Keratinocyte (primary cell): Measurements from ENCODE around the gene TYRP1. TPM values are rescaled to one million over a fixed set of nuclear protein-coding genes. Genes with fewer than 3 reads are reported as not detected.

ENCODE experiments used
- DNase-seq: peaks from one replicate; pipeline ENCODE4 v3.0.0-alpha.2; 2011; ENCODE audit warnings: low read depth, missing footprints, low spot score
- FAIRE-seq: peaks from 2 replicates; lab custom pipeline; 2011; peaks lifted over from hg19 to GRCh38; lab: Jason Lieb, UNC
- H2AFZ ChIP-seq: 2 replicates; pipeline ENCODE4 v1.6.0; 2012; ENCODE audit warnings: low read length, control low read depth, inconsistent platforms; ENCODE audit not compliant: control insufficient read depth
- H3K27ac ChIP-seq: 2 replicates; pipeline ENCODE4 v1.5.1; 2011; ENCODE audit warnings: low read length; ENCODE audit not compliant: control insufficient read depth, insufficient read depth
- H3K27me3 ChIP-seq: 3 replicates; pipeline ENCODE4 v1.6.0; 2011; ENCODE audit warnings: low read length; ENCODE audit not compliant: control insufficient read depth, insufficient read depth; ENCODE audit errors: extremely low read depth
- H3K36me3 ChIP-seq, 2 experiments: 2 replicates in 1 of 2; 3 replicates in 1 of 2; pipeline ENCODE4 v1.5.1; 2011; ENCODE audit warnings: low read length in 2 of 2, mild to moderate bottlenecking in 1 of 2; ENCODE audit not compliant: control insufficient read depth in 2 of 2, insufficient read depth in 2 of 2; ENCODE audit errors: extremely low read depth in 1 of 2
- H3K4me1 ChIP-seq: 3 replicates; pipeline ENCODE4 v1.5.1; 2011; ENCODE audit warnings: low read length; ENCODE audit not compliant: control insufficient read depth, insufficient read depth; ENCODE audit errors: extremely low read depth
- H3K4me2 ChIP-seq: 3 replicates; pipeline ENCODE4 v1.6.0; 2011; ENCODE audit warnings: low read depth, low read length; ENCODE audit not compliant: control insufficient read depth, insufficient read depth; ENCODE audit errors: extremely low read depth
- H3K4me3 ChIP-seq, 3 experiments: fragments of 200-600 bp in 1 of 3; sonication (generic) in 1 of 3; 2 replicates in 2 of 3; 3 replicates in 1 of 3; pipeline ENCODE4 v1.5.1; 2011 to 2016; ENCODE audit warnings: low read length in 3 of 3, mild to moderate bottlenecking in 3 of 3, control low read depth in 2 of 3, inconsistent platforms in 1 of 3, low read depth in 1 of 3, mixed read lengths in 1 of 3, mixed run types in 1 of 3, moderate library complexity in 1 of 3; ENCODE audit not compliant: control insufficient read depth in 2 of 3, insufficient read depth in 2 of 3; ENCODE audit errors: extremely low read depth in 1 of 3
- H3K79me2 ChIP-seq: 2 replicates; pipeline ENCODE4 v1.6.0; 2012; ENCODE audit warnings: low read length; ENCODE audit not compliant: control insufficient read depth, insufficient read depth
- H3K9ac ChIP-seq: 3 replicates; pipeline ENCODE4 v1.6.0; 2011; ENCODE audit warnings: low read length; ENCODE audit not compliant: control insufficient read depth, insufficient read depth; ENCODE audit errors: extremely low read depth
- H3K9me1 ChIP-seq: 3 replicates; pipeline ENCODE4 v1.6.0; 2011; ENCODE audit warnings: low read length; ENCODE audit not compliant: control insufficient read depth, insufficient read depth; ENCODE audit errors: extremely low read depth
- H3K9me3 ChIP-seq: 2 replicates; pipeline ENCODE4 v1.5.1; 2012; ENCODE audit warnings: low read depth, low read length; ENCODE audit not compliant: control insufficient read depth
- H4K20me1 ChIP-seq: 3 replicates; pipeline ENCODE4 v1.6.0; 2011; ENCODE audit warnings: low read length; ENCODE audit not compliant: control insufficient read depth, insufficient read depth; ENCODE audit errors: extremely low read depth
- CTCF ChIP-seq, 3 experiments: IDR thresholded peaks in 1 of 3; conservative IDR thresholded peaks in 1 of 3; optimal IDR thresholded peaks in 1 of 3; 2 replicates in 2 of 3; 3 replicates in 1 of 3; pipeline versions ENCODE3 to v1.5.1; 2011; ENCODE audit warnings: low read length in 3 of 3, mild to moderate bottlenecking in 3 of 3, moderate library complexity in 2 of 3, control low read depth in 1 of 3, inconsistent platforms in 1 of 3; ENCODE audit not compliant: insufficient read depth in 2 of 3; ENCODE audit errors: extremely low read depth in 1 of 3
- EZH2 ChIP-seq: IDR thresholded peaks from one replicate; pipeline ENCODE4 v1.6.1; 2012; ENCODE audit warnings: inconsistent platforms, mild to moderate bottlenecking, low read length, moderate library complexity
- dilution Hi-C: fragments of 300-500 bp; cut with MboI; formaldehyde crosslinking; loops from one replicate; pipeline ENCODE4 v1.7.0; 2020; ENCODE audit warnings: low sequenced_read_pairs; ENCODE audit not compliant: extremely low pct_ligation_motif_present
- polyA plus RNA-seq, 5 experiments: library from polyadenylated mRNA; depleted of rRNA in 3 of 5; stranded (reverse) in 3 of 5; stranded (forward) in 1 of 5; unstranded in 1 of 5; fragments of >200 nt; gene quantifications; 1 replicate in 1 of 5; 2 replicates in 3 of 5; 3 replicates in 1 of 5; pipeline versions ENCODE4 v1.2.1 to v1.2.3, GENCODE V29; 2011 to 2012; ENCODE audit warnings: missing spikeins in 2 of 5, low read depth in 1 of 5, low replicate concordance in 1 of 5

The TYRP1 gene
- polyA plus RNA-seq, 1 donor (not counting 4 experiments of a cell fraction or from before 2014, with no cell fraction given) = 0.50 TPM

DNA sequence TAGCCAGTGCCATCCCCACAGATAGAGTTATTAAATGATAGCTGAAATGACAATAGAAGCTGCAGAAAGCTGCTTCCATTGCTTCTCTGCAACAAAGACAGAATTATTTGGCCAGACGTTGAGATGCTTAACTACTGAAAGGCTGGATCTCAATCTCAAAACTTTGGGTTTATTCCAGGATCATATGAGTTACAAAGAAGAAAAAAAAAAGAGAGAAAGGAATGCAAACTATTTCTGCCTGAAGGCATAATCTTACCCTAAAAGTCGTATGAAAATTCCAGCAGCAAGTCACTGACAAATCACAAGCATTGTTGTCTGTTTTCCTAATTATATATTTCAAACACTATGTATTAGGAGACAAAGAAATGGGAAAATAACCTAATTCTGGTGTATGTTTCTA lies 12.8 kb upstream of the TYRP1 start:
- Histone ChIP-seq H2AFZ (no peak overlapping the region), H3K27me3 (no peaks in the 10 kb centered on the region), H3K79me2 (no peaks in the 10 kb centered on the region), H3K4me1 (peaks cover 11% of the 10 kb centered on the region), H3K9ac (no peak overlapping the region), H4K20me1 (no peaks in the 10 kb centered on the region), H3K4me3 (no peak overlapping the region), H3K36me3 (no peaks in the 10 kb centered on the region), H3K27ac (no peak overlapping the region), H3K9me3 (no peaks in the 10 kb centered on the region), H3K9me1 (no peaks in the 10 kb centered on the region), H3K4me2 (no peak overlapping the region)
- DNase-seq (no peak), FAIRE-seq (no peak)
- TF ChIP-seq CTCF (optimal IDR thresholded peaks at IDR 0.05 in 1 of 3, IDR thresholded peaks at IDR 0.05 in 1 of 3, conservative IDR thresholded peaks at IDR 0.05 in 1 of 3; ENCODE audit: extremely low read depth in 1 of 3, insufficient read depth in 2 of 3, low read length in 3 of 3) = no peak
- TF ChIP-seq EZH2 = no peak
- dilution Hi-C loops = no loop called here

DNA sequence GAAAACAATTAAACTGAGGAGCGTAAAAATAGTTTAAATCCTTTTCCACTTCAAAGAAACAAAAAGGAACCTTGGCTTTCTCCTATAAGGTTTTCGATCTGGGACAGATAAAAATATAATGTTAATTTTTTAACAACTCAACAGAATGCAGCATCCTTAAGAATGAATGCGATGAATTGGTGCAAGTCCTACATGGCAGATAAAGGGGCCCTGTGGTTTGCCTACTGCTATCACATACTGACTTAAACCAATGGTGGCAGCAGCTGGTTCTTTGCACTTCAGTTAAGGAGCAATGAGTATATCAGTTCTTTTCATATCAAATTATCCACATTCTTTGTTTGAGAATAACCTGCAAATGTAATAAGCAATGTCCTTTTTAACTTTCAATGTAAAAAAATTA lies 12.4 kb upstream of the TYRP1 start:
- Histone ChIP-seq H3K4me3 (no peak overlapping the region), H3K9ac (no peak overlapping the region), H3K27me3 (no peaks in the 10 kb centered on the region), H4K20me1 (no peaks in the 10 kb centered on the region), H3K9me1 (no peaks in the 10 kb centered on the region), H2AFZ (no peak overlapping the region), H3K36me3 (no peaks in the 10 kb centered on the region), H3K27ac (no peak overlapping the region), H3K4me2 (no peak overlapping the region), H3K4me1 (peaks cover 11% of the 10 kb centered on the region), H3K9me3 (no peaks in the 10 kb centered on the region), H3K79me2 (no peaks in the 10 kb centered on the region)
- no peak for DNase-seq
- dilution Hi-C loops = no loop called here
- no peak for FAIRE-seq
- TF ChIP-seq CTCF (optimal IDR thresholded peaks at IDR 0.05 in 1 of 3, IDR thresholded peaks at IDR 0.05 in 1 of 3, conservative IDR thresholded peaks at IDR 0.05 in 1 of 3; ENCODE audit: extremely low read depth in 1 of 3, insufficient read depth in 2 of 3, low read length in 3 of 3) = no peak
- TF ChIP-seq EZH2 = no peak
